Left ventricle myocardium superior (tissue), 1 donor: Measurements from ENCODE around the gene HLA-DPB1. TPM values are rescaled to one million over a fixed set of nuclear protein-coding genes. Genes with fewer than 3 reads are reported as not detected.

Source experiments
- ATAC-seq: fragments of 200-7000 bp; cut with Tn5 transposase; one replicate; pipeline ENCODE4 v1.9.1; 2020; ENCODE audit warnings: mild to moderate bottlenecking, moderate library complexity
- DNase-seq: peaks from one replicate; pipeline ENCODE4 v3.0.0-alpha.2; 2020
- intact Hi-C: fragments of 100-400 bp; cut with micrococcal nuclease; formaldehyde crosslinking; loops from one replicate; pipeline ENCODE4 v1.11.0; 2022
- total RNA-seq: library from RNA; stranded (reverse); fragmentation: NEBNext Ultra II Directional; extraction: Animal tissue kit (Norgen Biotek cat#: 25700); gene quantifications from one replicate; pipeline ENCODE4 v1.2.1, GENCODE V29; 2021
- donor health status: DM: no; HTN: yes; CAD: no; lungs with severe emphysema.

Gene HLA-DPB1
- total RNA-seq, 1 donor from 2014 or later, result 41.5 TPM

GRCh38 chr6:33069021-33069738 is 6.6 kb upstream of the HLA-DPB1 start:
- DNase-seq (no peak), ATAC-seq (no peak)
- intact Hi-C loops, result no loop called here

- intact Hi-C loops, result no loop called here
- no peak for ATAC-seq
- no peak for DNase-seq
Observed at GRCh38 chr6:33070909-33071308, 4.9 kb upstream of the HLA-DPB1 start.

- ATAC-seq, result no peak
- no peak for DNase-seq
- intact Hi-C loops, result no loop called here
Observed at GRCh38 chr6:33071569-33071968, 4.2 kb upstream of the HLA-DPB1 start.

- no peak for ATAC-seq
- intact Hi-C loops, result no loop called here
- DNase-seq, result no peak
Observed at GRCh38 chr6:33072508-33073100, 3.2 kb upstream of the HLA-DPB1 start.

- intact Hi-C loops, result no loop called here
- DNase-seq, result no peak
- ATAC-seq, result peak; percentile 77
Observed at GRCh38 chr6:33073431-33073871, 2.3 kb upstream of the HLA-DPB1 start, which contains the start of gene HLA-DPA1. TSS of gene HLA-DPA1 (minus strand) at chr6:33073649.

GRCh38 chr6:33075208-33075567 is 602 bp upstream of the HLA-DPB1 start:
- DNase-seq (no peak), ATAC-seq (no peak)
- intact Hi-C loops, result no loop called here

- intact Hi-C loops, result no loop called here
- DNase-seq (no peak), ATAC-seq (no peak)
Observed at GRCh38 chr6:33076406-33076934, 680 bp downstream of the HLA-DPB1 start.

GRCh38 chr6:33077908-33078307 is 2.1 kb downstream of the HLA-DPB1 start:
- DNase-seq (no peak), ATAC-seq (no peak)
- intact Hi-C loops, result no loop called here

GRCh38 chr6:33078442-33078841 is 2.7 kb downstream of the HLA-DPB1 start:
- intact Hi-C loops, result no loop called here
- DNase-seq (no peak), ATAC-seq (no peak)

GRCh38 chr6:33078919-33079521 is 3.2 kb downstream of the HLA-DPB1 start:
- ATAC-seq (no peak), DNase-seq (no peak)
- intact Hi-C loops, result no loop called here

- ATAC-seq (no peak), DNase-seq (no peak)
- intact Hi-C loops, result no loop called here
Observed at GRCh38 chr6:33079580-33079979, 3.8 kb downstream of the HLA-DPB1 start.

GRCh38 chr6:33080127-33081089 is 4.6 kb downstream of the HLA-DPB1 start:
- intact Hi-C loops, result loop anchor here (5.0 kb wide), 1 partner anchor 63 kb away; no protein-coding TSS in a partner anchor
- DNase-seq (peak; percentile 80), ATAC-seq (peak; percentile 90)

- peak; percentile 7 for ATAC-seq
- no peak for DNase-seq
- intact Hi-C loops, result loop anchor here (5.0 kb wide), 1 partner anchor 64 kb away; no protein-coding TSS in a partner anchor
Observed at GRCh38 chr6:33081098-33081824, 5.5 kb downstream of the HLA-DPB1 start.

- DNase-seq (peak; percentile 62), ATAC-seq (peak; percentile 31)
- intact Hi-C loops, result loop anchor here (5.0 kb wide), 1 partner anchor 65 kb away; no protein-coding TSS in a partner anchor
Observed at GRCh38 chr6:33082702-33083101, 6.9 kb downstream of the HLA-DPB1 start.

- DNase-seq (no peak), ATAC-seq (no peak)
- intact Hi-C loops, result no loop called here
Observed at GRCh38 chr6:33085627-33086026, 9.8 kb downstream of the HLA-DPB1 start.

- no peak for DNase-seq
- no peak for ATAC-seq
- intact Hi-C loops, result no loop called here
Observed at GRCh38 chr6:33088258-33088930, 12.6 kb downstream of the HLA-DPB1 start.

- DNase-seq, result no peak
- intact Hi-C loops, result no loop called here
- no peak for ATAC-seq
Observed at GRCh38 chr6:33088931-33089620, 13.3 kb downstream of the HLA-DPB1 start.
